T-cell (primary cell): ENCODE data around the gene PSD. TPM values are rescaled to one million over a fixed set of nuclear protein-coding genes. Genes with fewer than 3 reads are reported as not detected.

Source experiments
- ATAC-seq, 4 experiments: fragments of 200-7000 bp in 3 of 4; fragments of 150-1000 bp in 1 of 4; cut with Tn5 transposase; replicated peaks in 1 of 4; 1 replicate in 3 of 4; 2 replicates in 1 of 4; pipeline ENCODE4 v1.10.0; 2021; ENCODE audit warnings: moderate library complexity in 3 of 4, mild to moderate bottlenecking in 2 of 4, moderate number of reproducible peaks in 1 of 4
- CTCF ChIA-PET, 2 donors: fragments of 300-600 bp; sonication (Branson Sonifier 250); formaldehyde crosslinking; loops; one replicate each; lab custom pipeline; 2022; ENCODE audit warnings: antibody characterized with exemption in 2 of 2; lab: Charles Lee
- POLR2A ChIA-PET, 2 donors: fragments of 300-600 bp; sonication (Branson Sonifier 250); formaldehyde crosslinking; loops; one replicate each; lab custom pipeline; 2022; ENCODE audit warnings: antibody characterized with exemption in 2 of 2; lab: Charles Lee
- DNase-seq, 35 experiments: peaks; one replicate each; pipeline versions ENCODE4 v3.0.0 to v3.0.0-alpha.2; 2013 to 2023
- H3K27ac ChIP-seq: one replicate; pipeline ENCODE4 v1.5.1; 2013; ENCODE audit warnings: low read length
- H3K27me3 ChIP-seq, 2 experiments: replicated peaks in 1 of 2; 1 replicate in 1 of 2; 2 replicates in 1 of 2; pipeline versions ENCODE4 v1.6.1 to v1.7.0; 2013; ENCODE audit warnings: low read length in 1 of 2, mixed read lengths in 1 of 2; ENCODE audit not compliant: control insufficient read depth in 2 of 2, insufficient read depth in 2 of 2; ENCODE audit errors: extremely low read depth in 1 of 2
- H3K36me3 ChIP-seq, 2 donors: 1 replicate in 1 of 2; 2 replicates in 1 of 2; pipeline versions ENCODE4 v1.6.1 to v1.7.0; 2013; ENCODE audit warnings: low read length in 1 of 2; ENCODE audit not compliant: control insufficient read depth in 2 of 2, insufficient read depth in 1 of 2; ENCODE audit errors: extremely low read depth in 1 of 2
- H3K4me1 ChIP-seq, 2 experiments: 1 replicate in 1 of 2; 2 replicates in 1 of 2; pipeline versions ENCODE4 v1.6.1 to v1.7.0; 2013; ENCODE audit warnings: low read length in 2 of 2, mixed read lengths in 1 of 2; ENCODE audit not compliant: insufficient read depth in 2 of 2, control insufficient read depth in 1 of 2; ENCODE audit errors: extremely low read depth in 1 of 2
- H3K4me3 ChIP-seq, 2 donors: 1 replicate in 1 of 2; 2 replicates in 1 of 2; pipeline versions ENCODE4 v1.5.1 to v1.7.0; 2013; ENCODE audit warnings: mild to moderate bottlenecking in 2 of 2, low read length in 1 of 2, moderate library complexity in 1 of 2; ENCODE audit not compliant: control insufficient read depth in 1 of 2; ENCODE audit errors: extremely low read depth in 1 of 2
- H3K9me3 ChIP-seq: 2 replicates; pipeline ENCODE4 v1.7.0; 2013
- H3K27ac Mint-ChIP-seq, 2 donors: one replicate each; pipeline ENCODE4 v1.8.0; 2020 to 2021; ENCODE audit warnings: mild to moderate bottlenecking in 2 of 2, mixed read lengths in 2 of 2
- H3K27me3 Mint-ChIP-seq, 2 donors: one replicate each; pipeline ENCODE4 v1.8.0; 2021 to 2022; ENCODE audit warnings: mixed read lengths in 2 of 2
- H3K36me3 Mint-ChIP-seq: one replicate; pipeline ENCODE4 v1.8.0; 2021; ENCODE audit warnings: mixed read lengths
- H3K4me1 Mint-ChIP-seq, 3 donors: one replicate each; pipeline ENCODE4 v1.8.0; 2020 to 2022; ENCODE audit warnings: mixed read lengths in 3 of 3, mild to moderate bottlenecking in 1 of 3
- H3K4me3 Mint-ChIP-seq, 3 donors: one replicate each; pipeline ENCODE4 v1.8.0; 2020 to 2022; ENCODE audit warnings: mild to moderate bottlenecking in 3 of 3, mixed read lengths in 3 of 3, moderate library complexity in 3 of 3
- H3K9me3 Mint-ChIP-seq, 3 donors: one replicate each; pipeline ENCODE4 v1.8.0; 2020 to 2022; ENCODE audit warnings: mixed read lengths in 3 of 3
- WGBS: methylation state at CpG from one replicate; pipeline ENCODE4 v1.1.5; 2013; ENCODE audit warnings: missing lambda C conversion rate; ENCODE audit not compliant: insufficient coverage; 5-methylcytosine and 5-hydroxymethylcytosine counted together
- total RNA-seq, 35 experiments: library from RNA in 6 of 35; stranded (reverse) in 6 of 35; fragments of 120-200 nt in 1 of 35; gene quantifications; one replicate each; pipeline versions ENCODE4 v1.2.1 to v1.2.4 and lab custom pipeline; 2013 to 2026

Gene PSD
- total RNA-seq, 5 donors from 2014 or later (not counting 1 experiment from before 2014, with no cell fraction given) = 8.7 to 11.8 (median 8.8) TPM

DNA sequence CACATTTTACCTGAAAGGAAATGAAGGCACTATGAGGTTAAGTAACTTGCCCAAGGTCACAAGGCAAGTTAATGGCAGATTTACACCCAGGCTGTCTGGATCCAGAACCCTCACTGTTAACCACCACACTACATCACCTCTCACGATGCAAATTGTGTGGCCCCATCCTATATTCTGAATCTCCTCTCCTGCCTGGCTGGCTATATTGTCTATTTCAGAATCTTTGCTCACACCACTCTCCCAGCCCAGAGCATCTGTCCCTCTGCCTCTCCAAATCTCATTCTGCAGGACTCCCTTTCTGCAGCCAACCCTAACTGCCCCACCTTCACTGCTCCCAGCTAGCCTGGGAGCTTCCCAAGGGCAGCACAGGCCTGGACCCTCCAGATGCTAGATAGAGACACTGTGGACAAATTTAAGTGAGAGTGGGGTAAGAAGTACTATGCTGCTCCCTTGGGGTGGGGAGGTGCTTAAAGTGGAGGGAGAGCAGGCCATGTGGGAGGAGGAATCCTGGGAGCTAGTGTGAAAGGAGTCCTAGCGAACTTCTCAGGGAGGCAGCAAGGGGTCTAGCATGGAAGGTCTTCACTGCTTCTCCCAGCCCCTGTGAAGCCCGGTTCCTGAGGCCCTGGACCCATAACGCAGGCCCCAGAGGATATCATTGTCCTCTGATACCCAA lies 13.0 kb upstream of the PSD start:
- no peaks in the 10 kb centered on the region for H3K36me3 Mint-ChIP-seq
- H3K27ac ChIP-seq = peak overlapping the region; percentile 32
- H3K4me3 ChIP-seq = peak overlapping the region; percentile 68 to 86
- no peak for DNase-seq
- no peaks in the 10 kb centered on the region for H3K9me3 ChIP-seq
- no peaks in the 10 kb centered on the region for H3K27me3 Mint-ChIP-seq
- ChIA-PET POLR2A (interaction anchor here (0.8 to 1.4 kb wide), 2 partner anchors 19 to 186 kb away, joined by 3 read pairs; partner anchors contain the start of gene GBF1 (in 1 of the 2)), CTCF (interaction anchor here in 1 of 2 donors (0.7 to 1.2 kb wide), 3 partner anchors 9 to 279 kb away, joined by 3 to 12 read pairs (median 4); partner anchors contain the start of genes C10orf95 and NOLC1)
- no peaks in the 10 kb centered on the region for H3K9me3 Mint-ChIP-seq
- peak overlapping the region; percentile 92 to 95 (median 93) for H3K4me3 Mint-ChIP-seq
- 34% methylated on average over 4 of the region's 4 CpGs for WGBS
- peak in 1 of 4 experiments; percentile 2 for ATAC-seq
- peaks cover 0 to 4% of the 10 kb centered on the region in 2 experiments for H3K27me3 ChIP-seq
- H3K4me1 ChIP-seq = peaks cover 35 to 50% of the 10 kb centered on the region in 2 experiments
- H3K4me1 Mint-ChIP-seq = peaks cover 42 to 51% (median 45%) of the 10 kb centered on the region in 3 donors
- peak overlapping the region; percentile 52 to 97 for H3K27ac Mint-ChIP-seq
- H3K36me3 ChIP-seq = no peaks in the 10 kb centered on the region

DNA sequence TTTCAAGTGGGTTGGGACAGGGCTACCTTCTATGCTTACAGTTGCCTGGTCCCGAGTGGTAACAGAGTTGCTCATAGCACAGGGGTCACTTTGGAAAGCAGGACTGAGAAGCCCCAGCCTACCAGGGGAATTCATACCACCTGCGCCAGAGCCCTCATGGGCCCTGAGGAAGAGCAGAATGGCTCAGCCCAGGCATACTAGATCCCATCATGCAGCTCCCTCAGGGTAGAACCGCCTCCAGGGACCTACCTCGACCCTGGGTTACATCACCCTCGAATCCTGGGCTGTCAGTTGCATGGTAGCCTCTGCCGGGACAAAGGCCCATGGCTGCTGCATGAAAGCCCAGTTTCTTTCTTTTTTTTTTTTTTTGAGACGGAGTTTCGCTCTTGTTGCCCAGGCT lies 10.9 kb upstream of the PSD start:
- no peak for ATAC-seq
- 92% methylated on average over 6 of the region's 8 CpGs for WGBS
- no peak overlapping the region for H3K27ac ChIP-seq
- H3K36me3 Mint-ChIP-seq = no peaks in the 10 kb centered on the region
- no peaks in the 10 kb centered on the region for H3K9me3 ChIP-seq
- H3K4me3 ChIP-seq = no peak overlapping the region
- CTCF ChIA-PET = no interaction called here
- H3K27me3 Mint-ChIP-seq = no peaks in the 10 kb centered on the region
- H3K9me3 Mint-ChIP-seq = no peaks in the 10 kb centered on the region
- H3K4me1 ChIP-seq = peaks cover 22 to 29% of the 10 kb centered on the region in 2 experiments
- H3K4me3 Mint-ChIP-seq = no peak overlapping the region
- DNase-seq = no peak
- H3K27me3 ChIP-seq = peaks cover 0 to 4% of the 10 kb centered on the region in 2 experiments
- no peak overlapping the region for H3K27ac Mint-ChIP-seq
- peaks cover 27 to 38% (median 32%) of the 10 kb centered on the region in 3 donors for H3K4me1 Mint-ChIP-seq
- H3K36me3 ChIP-seq = no peaks in the 10 kb centered on the region
- POLR2A ChIA-PET = no interaction called here

DNA sequence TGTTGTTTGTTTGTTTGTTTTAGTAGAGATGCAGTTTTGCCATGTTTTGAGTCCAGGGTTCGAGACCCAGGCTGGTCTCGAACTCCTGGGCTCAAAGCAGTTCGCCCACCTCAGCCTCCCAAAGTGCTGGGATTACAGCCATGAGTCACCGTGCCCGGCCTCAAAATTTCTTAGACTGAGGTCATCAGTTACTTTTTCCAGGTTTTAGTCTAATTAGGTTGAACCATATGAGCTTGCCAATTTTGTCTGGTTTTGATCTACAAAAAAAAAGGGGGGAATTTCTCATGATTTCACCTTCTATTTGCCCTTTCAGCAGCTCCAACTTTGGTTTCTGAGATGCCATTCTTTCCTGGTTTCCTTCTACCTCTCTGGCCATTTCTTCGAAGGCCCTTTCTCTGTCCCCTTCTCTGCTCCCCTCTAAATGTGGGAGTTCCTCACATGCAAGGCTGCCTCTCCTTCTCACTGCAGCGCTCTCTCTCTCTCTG lies 8.3 kb upstream of the PSD start:
- DNase-seq (no peak), ATAC-seq (no peak)
- Mint-ChIP-seq H3K36me3 (no peaks in the 10 kb centered on the region), H3K4me1 (peaks cover 18 to 30% (median 23%) of the 10 kb centered on the region in 3 donors), H3K27me3 (no peaks in the 10 kb centered on the region), H3K27ac (no peak overlapping the region), H3K4me3 (no peak overlapping the region), H3K9me3 (no peaks in the 10 kb centered on the region)
- Histone ChIP-seq H3K4me1 (peaks cover 10 to 24% of the 10 kb centered on the region in 2 experiments), H3K9me3 (no peaks in the 10 kb centered on the region), H3K27me3 (no peaks in the 10 kb centered on the region), H3K4me3 (no peak overlapping the region), H3K36me3 (peaks cover 8 to 12% of the 10 kb centered on the region in 2 donors), H3K27ac (no peak overlapping the region)
- 100% methylated on average over 2 of the region's 7 CpGs for WGBS
- POLR2A ChIA-PET = no interaction called here
- CTCF ChIA-PET = no interaction called here

- H3K27me3 ChIP-seq = no peaks in the 10 kb centered on the region
- 100% methylated on average over 1 of the region's 1 CpG for WGBS
- ChIA-PET POLR2A (no interaction called here), CTCF (interaction anchor here in 1 of 2 donors (0.5 kb wide), 1 partner anchor 80 kb away, joined by 3 read pairs; no protein-coding TSS in a partner anchor)
- H3K27ac ChIP-seq = no peak overlapping the region
- H3K4me3 Mint-ChIP-seq = no peak overlapping the region
- no peaks in the 10 kb centered on the region for H3K9me3 Mint-ChIP-seq
- H3K4me3 ChIP-seq = no peak overlapping the region
- H3K4me1 Mint-ChIP-seq = peaks cover 18 to 30% (median 23%) of the 10 kb centered on the region in 3 donors
- no peaks in the 10 kb centered on the region for H3K36me3 Mint-ChIP-seq
- H3K9me3 ChIP-seq = no peaks in the 10 kb centered on the region
- DNase-seq (no peak), ATAC-seq (no peak)
- peaks cover 8 to 12% of the 10 kb centered on the region in 2 donors for H3K36me3 ChIP-seq
- H3K27me3 Mint-ChIP-seq = no peaks in the 10 kb centered on the region
- peak overlapping the region in 1 of 2 donors; percentile 22 for H3K27ac Mint-ChIP-seq
- H3K4me1 ChIP-seq = peaks cover 9 to 23% of the 10 kb centered on the region in 2 experiments
Measured at GRCh38 chr10:102425444-102425843, 6.9 kb upstream of the PSD start.

GRCh38 chr10:102424916-102425315 lies 6.3 kb upstream of the PSD start:
- no peaks in the 10 kb centered on the region for H3K36me3 Mint-ChIP-seq
- no peaks in the 10 kb centered on the region for H3K27me3 ChIP-seq
- peaks cover 13 to 29% of the 10 kb centered on the region in 2 experiments for H3K4me1 ChIP-seq
- peaks cover 8 to 12% of the 10 kb centered on the region in 2 donors for H3K36me3 ChIP-seq
- no peak overlapping the region for H3K4me3 Mint-ChIP-seq
- no peak overlapping the region for H3K4me3 ChIP-seq
- DNase-seq (no peak), ATAC-seq (no peak)
- 97% methylated on average over 6 of the region's 6 CpGs for WGBS
- H3K27ac Mint-ChIP-seq = no peak overlapping the region
- no peaks in the 10 kb centered on the region for H3K27me3 Mint-ChIP-seq
- H3K4me1 Mint-ChIP-seq = peaks cover 23 to 36% (median 29%) of the 10 kb centered on the region in 3 donors
- ChIA-PET POLR2A (no interaction called here), CTCF (no interaction called here)
- H3K9me3 Mint-ChIP-seq = no peaks in the 10 kb centered on the region
- no peaks in the 10 kb centered on the region for H3K9me3 ChIP-seq
- no peak overlapping the region for H3K27ac ChIP-seq

GRCh38 chr10:102424145-102424544 lies 5.6 kb upstream of the PSD start:
- Mint-ChIP-seq H3K4me1 (peaks cover 28 to 43% (median 36%) of the 10 kb centered on the region in 3 donors), H3K4me3 (no peak overlapping the region), H3K36me3 (no peaks in the 10 kb centered on the region), H3K27me3 (peaks cover 0 to 1% of the 10 kb centered on the region in 2 donors), H3K27ac (no peak overlapping the region), H3K9me3 (no peaks in the 10 kb centered on the region)
- ATAC-seq = no peak
- no peak overlapping the region for H3K4me3 ChIP-seq
- 86% methylated on average over 7 of the region's 9 CpGs for WGBS
- H3K27ac ChIP-seq = no peak overlapping the region
- H3K4me1 ChIP-seq = peaks cover 18 to 36% of the 10 kb centered on the region in 2 experiments
- H3K9me3 ChIP-seq = no peaks in the 10 kb centered on the region
- H3K36me3 ChIP-seq = peaks cover 8 to 12% of the 10 kb centered on the region in 2 donors
- H3K27me3 ChIP-seq = peaks cover 0 to 2% of the 10 kb centered on the region in 2 experiments
- CTCF ChIA-PET = interaction anchor here in 1 of 2 donors (1.6 kb wide), 1 partner anchor 54 kb away, joined by 6 read pairs; no protein-coding TSS in a partner anchor
- DNase-seq = no peak
- POLR2A ChIA-PET = no interaction called here
